Fibroblast of lung (primary cell): ENCODE measurements around the gene FBLN1. TPM values are rescaled to one million over a fixed set of nuclear protein-coding genes. Genes with fewer than 3 reads are reported as not detected.

Experiments used
- DNase-seq, 2 donors: peaks; one replicate each; pipeline versions ENCODE4 v3.0.0 to v3.0.0-alpha.2; 2010; ENCODE audit warnings: low read depth in 2 of 2
- H2AFZ ChIP-seq: 2 replicates; pipeline ENCODE4 v1.5.1; 2012; ENCODE audit warnings: low read length, control low read depth, inconsistent platforms
- H3K27ac ChIP-seq: 2 replicates; pipeline ENCODE4 v1.5.1; 2011; ENCODE audit warnings: low read length, control low read depth; ENCODE audit not compliant: insufficient read depth
- H3K27me3 ChIP-seq: 2 replicates; pipeline ENCODE4 v1.5.1; 2011; ENCODE audit warnings: mild to moderate bottlenecking, low read length; ENCODE audit not compliant: control insufficient read depth, insufficient read depth
- H3K36me3 ChIP-seq: 2 replicates; pipeline ENCODE4 v1.5.1; 2011; ENCODE audit warnings: low read length; ENCODE audit not compliant: control insufficient read depth, insufficient read depth
- H3K4me1 ChIP-seq: 2 replicates; pipeline ENCODE4 v1.5.1; 2011; ENCODE audit warnings: low read length; ENCODE audit not compliant: control insufficient read depth, insufficient read depth; ENCODE audit errors: extremely low read depth
- H3K4me2 ChIP-seq: 2 replicates; pipeline ENCODE4 v1.5.1; 2011; ENCODE audit warnings: low read length, control low read depth; ENCODE audit not compliant: insufficient read depth; ENCODE audit errors: extremely low read depth
- H3K4me3 ChIP-seq, 4 experiments: fragments of 200-600 bp in 1 of 4; sonication (generic) in 1 of 4; replicated peaks in 1 of 4; 2 replicates each; pipeline ENCODE4 v1.5.1; 2011 to 2016; ENCODE audit warnings: low read length in 4 of 4, low read depth in 3 of 4, mild to moderate bottlenecking in 3 of 4, control low read depth in 2 of 4, inconsistent platforms in 1 of 4, mixed read lengths in 1 of 4; ENCODE audit not compliant: insufficient read depth in 1 of 4; ENCODE audit errors: control extremely low read depth in 1 of 4
- H3K79me2 ChIP-seq: 2 replicates; pipeline ENCODE4 v1.5.1; 2012; ENCODE audit warnings: mild to moderate bottlenecking, low read length, inconsistent platforms; ENCODE audit not compliant: control insufficient read depth, insufficient read depth
- H3K9ac ChIP-seq: 2 replicates; pipeline ENCODE4 v1.5.1; 2011; ENCODE audit warnings: mild to moderate bottlenecking, low read length, control low read depth; ENCODE audit not compliant: insufficient read depth
- H3K9me3 ChIP-seq: 2 replicates; pipeline ENCODE4 v1.5.1; 2012; ENCODE audit warnings: low read depth, low read length; ENCODE audit not compliant: control insufficient read depth, insufficient read depth
- H4K20me1 ChIP-seq: 2 replicates; pipeline ENCODE4 v1.5.1; 2011; ENCODE audit warnings: low read length; ENCODE audit not compliant: control insufficient read depth, insufficient read depth; ENCODE audit errors: extremely low read depth
- CTCF ChIP-seq, 2 donors: IDR thresholded peaks in 1 of 2; conservative IDR thresholded peaks in 1 of 2; 1 replicate in 1 of 2; 2 replicates in 1 of 2; pipeline ENCODE4 v1.5.1; 2011 to 2012; ENCODE audit warnings: low read length in 2 of 2, control low read depth in 1 of 2, inconsistent platforms in 1 of 2, low read depth in 1 of 2, mild to moderate bottlenecking in 1 of 2
- EZH2 ChIP-seq: IDR thresholded peaks from 2 replicates; pipeline ENCODE4 v1.5.1; 2012; ENCODE audit warnings: low read length, control low read depth, mild to moderate bottlenecking; ENCODE audit errors: missing control alignments
- polyA plus RNA-seq, 2 donors: library from polyadenylated mRNA; depleted of rRNA in 1 of 2; stranded (reverse) in 1 of 2; unstranded in 1 of 2; fragments of >200 nt; gene quantifications; 2 replicates each; pipeline ENCODE4 v1.2.1, GENCODE V29; 2011 to 2012; ENCODE audit warnings: missing spikeins in 1 of 2
- total RNA-seq: library from RNA; depleted of rRNA; stranded (reverse); fragments of >200 nt; gene quantifications from 2 replicates; pipeline ENCODE4 v1.2.1, GENCODE V29; 2014

The FBLN1 gene
- total and polyA plus RNA-seq, 2 donors (not counting 1 experiment from before 2014, with no cell fraction given) = 134 to 270 TPM

DNA sequence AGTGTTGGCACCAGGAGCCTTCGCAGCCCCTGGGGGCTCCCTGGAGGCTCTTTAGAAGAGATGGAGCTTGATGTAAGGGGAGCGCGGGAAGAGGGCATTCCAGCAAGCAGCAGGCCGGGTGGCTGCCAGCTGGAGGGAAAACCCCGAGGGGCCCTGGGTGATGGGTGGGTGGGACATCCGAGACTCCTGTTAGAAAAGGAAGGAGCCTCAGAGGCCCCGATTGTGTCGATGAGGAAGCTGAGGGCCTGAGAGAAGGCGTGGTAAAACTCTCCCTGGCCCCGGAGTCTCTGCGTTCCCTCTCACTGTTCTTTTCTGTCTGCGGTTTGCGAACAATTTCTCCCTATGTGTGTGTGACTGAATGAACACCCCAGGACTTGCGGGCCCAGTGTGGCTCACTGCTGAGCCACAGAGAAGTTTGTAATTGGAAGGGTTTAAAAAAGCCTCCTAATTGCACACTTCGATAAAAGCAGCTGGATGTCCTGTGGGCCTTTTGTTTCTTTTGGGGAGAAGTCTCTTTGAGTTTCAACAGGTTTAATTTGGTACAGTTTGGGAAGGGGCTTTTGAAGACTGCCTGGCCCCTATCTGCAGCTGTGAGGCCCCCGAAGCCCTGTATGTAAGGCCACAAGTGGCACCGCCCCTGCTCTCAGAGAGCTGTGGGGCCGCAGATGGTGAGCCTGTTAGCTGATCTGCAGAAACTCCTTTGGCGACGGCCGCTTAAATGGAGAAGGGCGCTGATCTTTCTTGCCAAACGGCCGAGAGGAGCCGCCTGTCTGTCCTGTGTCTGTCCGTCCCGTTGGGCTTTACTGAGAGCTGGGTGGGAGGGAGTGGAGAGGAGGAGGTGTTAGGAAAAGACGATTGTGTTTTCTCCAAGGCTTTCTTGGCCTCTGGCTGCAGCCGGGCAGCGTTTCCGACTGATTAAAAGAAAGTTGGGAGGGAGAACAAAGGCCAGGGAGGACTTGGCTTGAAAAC is 2.0 kb downstream of the FBLN1 start:
- H3K4me1 ChIP-seq = peaks cover 2% of the 10 kb centered on the region
- H3K9ac ChIP-seq = peak overlapping the region; percentile 48
- H3K9me3 ChIP-seq = no peaks in the 10 kb centered on the region
- peak overlapping the region; percentile 31 for H3K27ac ChIP-seq
- H3K4me2 ChIP-seq = peak overlapping the region; percentile 60
- TF ChIP-seq EZH2 = peak; percentile 60
- no peak for TF ChIP-seq CTCF (conservative IDR thresholded peaks at IDR 0.05 in 1 of 2, IDR thresholded peaks at IDR 0.05 in 1 of 2; ENCODE audit: low read depth in 1 of 2, low read length in 2 of 2)
- H3K27me3 ChIP-seq = no peaks in the 10 kb centered on the region
- H3K79me2 ChIP-seq = peaks cover 22% of the 10 kb centered on the region
- peak overlapping the region; percentile 41 to 93 (median 78) for H3K4me3 ChIP-seq
- no peaks in the 10 kb centered on the region for H4K20me1 ChIP-seq
- H2AFZ ChIP-seq = no peak overlapping the region
- no peaks in the 10 kb centered on the region for H3K36me3 ChIP-seq
- DNase-seq = peak; percentile 63 to 83

DNA sequence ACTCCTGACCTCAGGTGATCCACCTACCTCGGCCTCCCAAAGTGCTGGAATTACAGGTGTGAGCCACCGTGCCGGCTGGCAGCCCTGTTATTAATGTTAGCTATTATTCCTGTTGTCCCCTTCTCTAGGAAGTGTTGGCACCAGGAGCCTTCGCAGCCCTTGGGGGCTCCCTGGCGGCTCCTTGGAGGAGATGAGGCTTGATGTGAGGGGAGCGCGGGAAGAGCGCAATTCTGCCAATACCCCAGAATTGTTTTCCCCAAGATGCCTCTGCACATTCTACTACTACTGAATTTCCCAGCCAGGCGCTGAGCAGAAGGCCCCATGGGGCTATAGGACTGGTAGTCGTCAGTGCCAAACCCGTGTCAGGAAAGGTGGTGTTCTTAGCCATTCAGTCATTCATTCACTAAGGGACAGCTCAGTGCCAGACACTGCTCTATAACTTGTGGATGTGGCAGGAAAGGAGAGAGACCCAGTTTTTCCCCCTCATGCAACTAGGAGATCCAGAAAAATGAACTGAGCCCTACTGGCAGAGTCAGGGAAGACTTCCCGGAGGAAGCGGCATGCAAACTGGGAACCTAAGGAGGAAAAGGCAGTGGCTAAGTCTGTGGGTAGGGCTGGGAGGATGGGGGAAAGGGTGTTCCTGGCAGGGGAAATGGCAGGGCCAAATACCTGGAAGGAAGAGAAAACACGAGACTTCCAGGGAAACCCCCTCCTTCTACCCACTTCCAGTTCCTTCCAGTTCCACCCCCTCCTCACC is 3.5 kb downstream of the FBLN1 start:
- Histone ChIP-seq H3K4me3 (peak overlapping the region in 2 of 4 experiments; percentile 44 to 93), H3K27me3 (no peaks in the 10 kb centered on the region), H3K4me2 (peak overlapping the region; percentile 48)

More for the DNA sequence above, 3.5 kb downstream of the FBLN1 start:
- Histone ChIP-seq H3K9ac (no peak overlapping the region), H2AFZ (no peak overlapping the region), H3K4me1 (peaks cover 7% of the 10 kb centered on the region), H3K9me3 (no peaks in the 10 kb centered on the region), H3K36me3 (no peaks in the 10 kb centered on the region), H3K79me2 (peaks cover 22% of the 10 kb centered on the region), H4K20me1 (no peaks in the 10 kb centered on the region), H3K27ac (no peak overlapping the region)
- no peak for TF ChIP-seq CTCF (conservative IDR thresholded peaks at IDR 0.05 in 1 of 2, IDR thresholded peaks at IDR 0.05 in 1 of 2; ENCODE audit: low read depth in 1 of 2, low read length in 2 of 2)
- TF ChIP-seq EZH2 = no peak
- DNase-seq = no peak
